Midbrain (tissue), 1 donor: ENCODE results near the gene PSME2.

Experiments
- DNase-seq: peaks from one replicate; lab custom pipeline; 2025; lab: John Stamatoyannopoulos, UW

PSME2 gene

GRCh38 chr14:24179294-24179960, 33.0 kb upstream of the PSME2 start:
- DNase-seq, result no peak

DNA sequence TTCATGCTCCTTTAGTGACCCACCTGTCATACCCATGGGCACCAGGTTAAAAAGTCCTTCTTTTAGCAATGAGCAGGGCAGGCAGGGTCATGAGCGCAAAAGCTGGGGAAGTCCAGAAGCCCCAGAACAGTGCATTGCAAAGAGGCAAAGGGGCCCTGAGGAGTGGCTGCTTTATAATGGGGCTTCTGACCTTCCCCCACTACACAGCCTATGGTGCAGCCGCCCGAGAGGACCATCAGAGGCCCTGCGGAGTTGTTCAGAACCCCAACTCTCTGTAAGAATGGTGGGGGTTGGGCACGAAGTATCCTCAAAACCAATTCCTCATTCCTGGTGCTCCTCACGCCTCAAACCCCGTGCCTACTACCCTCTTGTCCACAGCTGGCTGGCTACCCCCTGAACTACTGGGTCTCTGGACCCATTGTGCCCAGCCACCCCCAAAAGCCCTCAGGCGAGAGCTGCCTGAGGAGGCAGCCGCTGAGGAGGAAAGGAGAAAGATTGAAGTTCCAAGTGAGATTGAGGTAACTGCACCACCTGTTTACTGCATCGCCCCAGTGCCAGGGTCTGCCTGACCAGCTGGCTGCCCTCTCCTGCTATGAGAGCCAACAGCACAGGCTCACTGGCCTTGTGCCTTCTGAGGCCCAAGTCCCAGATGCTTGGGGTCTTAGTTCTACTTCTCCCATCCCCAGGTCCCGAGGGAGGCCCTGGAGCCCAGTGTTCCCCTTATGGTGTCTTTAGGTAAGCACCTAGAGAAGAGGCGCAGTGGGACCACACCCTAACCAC, 32.2 kb upstream of the PSME2 start:
- no peak for DNase-seq

DNA sequence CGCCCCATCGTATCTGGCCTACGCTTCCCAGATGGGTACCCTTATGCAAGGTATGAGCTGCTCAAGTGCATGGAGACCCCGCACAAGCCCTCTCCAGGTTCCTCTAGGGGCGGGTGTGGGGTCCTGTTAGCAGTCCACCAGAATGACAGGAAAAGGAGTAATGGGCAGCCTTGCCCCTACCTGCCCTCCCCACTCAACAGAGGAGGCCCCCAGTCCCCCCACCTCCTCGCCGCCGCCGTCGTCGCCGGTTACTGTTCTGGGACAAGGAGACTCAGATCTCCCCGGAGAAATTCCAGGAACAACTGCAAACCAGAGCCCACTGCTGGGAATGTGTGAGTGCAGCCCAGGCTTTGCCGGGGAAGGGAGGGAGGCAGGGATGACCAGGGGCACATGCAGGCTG, 31.5 kb upstream of the PSME2 start:
- DNase-seq, result no peak

DNA sequence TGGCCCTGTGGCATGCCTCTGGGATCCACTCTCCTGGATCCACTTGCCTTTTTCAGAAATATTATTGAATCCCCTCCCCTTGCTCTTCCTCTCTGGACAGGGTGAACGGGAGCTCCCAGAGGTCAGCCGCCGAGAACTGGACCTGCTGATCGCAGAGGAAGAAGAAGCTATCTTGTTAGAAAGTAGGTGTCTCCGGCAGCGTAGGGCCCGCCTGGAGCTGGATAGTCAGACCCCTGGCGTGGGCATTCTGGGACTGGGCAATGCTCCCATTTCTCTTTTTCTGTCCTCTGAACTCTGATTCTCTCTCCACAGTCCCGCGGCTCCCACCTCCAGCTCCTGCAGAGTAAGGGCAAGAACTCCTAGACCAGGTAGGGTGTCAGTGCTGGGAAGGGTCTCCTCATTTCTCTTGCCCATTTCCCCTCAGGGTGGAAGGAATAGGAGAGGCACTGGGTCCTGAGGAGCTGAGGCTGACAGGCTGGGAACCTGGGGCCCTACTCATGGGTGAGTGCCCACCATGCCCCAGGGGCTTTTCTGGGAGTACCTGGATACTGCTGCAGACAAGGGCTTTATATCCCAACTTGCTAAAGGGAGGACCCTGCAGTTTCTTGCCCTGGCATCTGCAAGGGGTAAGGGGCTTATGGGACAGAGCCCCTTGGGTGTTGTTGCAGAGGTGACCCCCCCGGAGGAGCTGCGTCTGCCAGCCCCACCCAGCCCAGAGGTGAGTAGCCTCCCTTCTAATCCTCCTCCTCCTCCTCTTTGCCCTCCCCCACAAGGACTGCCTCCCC, 30.8 kb upstream of the PSME2 start:
- DNase-seq, result no peak

DNA sequence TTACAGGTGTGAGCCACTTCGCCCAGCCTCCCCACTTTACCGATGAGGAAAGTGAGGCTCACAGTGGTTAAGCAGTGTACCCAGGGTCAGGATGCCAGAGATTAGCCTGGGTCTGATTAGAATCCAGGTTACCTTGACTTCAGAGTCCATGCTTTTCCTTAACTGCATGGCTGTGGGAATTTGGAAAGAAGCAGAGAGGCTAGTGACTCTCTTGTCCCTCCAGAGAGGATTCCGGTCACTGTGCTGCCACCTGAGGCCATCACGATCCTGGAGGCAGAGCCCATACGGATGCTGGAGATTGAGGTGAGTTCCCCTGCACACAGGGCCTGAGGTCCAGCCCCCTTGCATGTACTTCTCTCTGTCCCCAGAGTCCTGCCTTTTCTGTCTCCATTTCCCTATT, 30.2 kb upstream of the PSME2 start:
- no peak for DNase-seq

- DNase-seq, result no peak
Measured at GRCh38 chr14:24172871-24173281, 26.5 kb upstream of the PSME2 start.

DNA sequence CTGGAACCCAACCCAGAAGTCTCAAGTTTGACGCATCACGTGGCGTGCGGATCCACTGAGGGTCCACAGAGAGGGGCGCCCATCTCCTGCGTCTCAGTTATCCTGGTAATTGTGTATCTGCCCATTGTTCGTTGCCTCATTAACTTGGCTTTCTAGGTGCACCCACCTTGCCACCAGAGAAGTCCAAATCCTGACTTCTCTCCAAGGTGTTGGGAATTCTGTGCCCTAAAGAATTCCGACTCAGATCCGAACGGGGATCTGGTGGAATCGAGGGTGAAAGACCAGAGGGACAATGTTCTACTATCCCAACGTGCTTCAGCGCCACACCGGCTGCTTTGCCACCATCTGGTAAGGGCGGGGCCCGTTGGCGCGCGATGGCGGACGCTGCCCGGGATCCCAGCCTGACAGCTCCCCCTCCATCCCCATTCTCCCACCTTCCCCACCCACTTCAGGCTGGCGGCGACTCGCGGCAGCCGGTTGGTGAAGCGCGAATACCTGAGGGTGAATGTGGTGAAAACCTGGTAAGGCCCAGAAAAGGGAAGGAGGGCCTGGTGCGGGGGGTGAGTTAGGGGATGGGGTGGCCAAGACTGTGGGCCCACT, 26.0 kb upstream of the PSME2 start:
- no peak for DNase-seq

DNA sequence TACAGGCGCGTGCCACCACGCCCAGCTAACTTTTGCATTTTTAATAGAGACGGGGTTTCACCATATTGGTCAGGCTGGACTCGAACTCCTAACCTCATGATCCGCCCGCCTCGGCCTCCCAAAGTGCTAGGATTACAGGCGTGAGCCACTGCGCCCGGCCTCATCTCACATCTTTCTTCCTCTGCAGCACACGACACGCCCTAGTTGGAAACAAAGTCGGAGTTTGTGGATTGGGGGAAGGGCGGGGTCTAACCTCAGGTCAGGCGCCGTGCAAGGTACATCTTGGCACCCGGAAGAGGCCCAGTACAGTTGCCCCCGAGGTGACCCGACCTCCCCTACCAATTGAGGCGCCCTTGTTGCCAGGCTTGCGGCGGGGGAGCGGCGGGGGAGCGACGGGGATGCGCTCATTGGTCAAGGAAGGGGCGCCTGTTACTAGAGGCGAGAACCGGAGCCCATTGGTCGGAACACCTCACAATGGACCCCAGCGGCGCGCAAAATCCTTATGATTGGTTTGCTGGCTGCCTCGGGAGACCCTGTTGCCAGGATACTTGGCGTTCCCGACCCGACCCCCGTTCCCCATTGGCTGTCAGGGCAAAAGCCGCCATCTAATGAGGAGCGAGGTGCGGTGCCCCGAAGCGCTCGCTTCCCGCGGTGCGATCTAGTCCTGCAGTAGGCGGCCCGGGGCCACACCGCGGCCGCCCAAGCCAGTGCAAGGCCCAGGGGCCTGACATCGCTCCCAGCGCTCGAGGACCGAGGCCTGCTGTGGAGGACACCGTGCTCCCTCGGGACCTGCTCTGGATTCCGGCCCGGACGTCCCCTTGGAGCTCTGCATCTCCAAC, 25.2 kb upstream of the PSME2 start, which contains the start of gene REC8:
TSS of gene REC8 (plus strand) at position 659 of the 839 bp plus-strand sequence. CDS start 473 bp downstream, outside the sequence.
- DNase-seq, result peak; percentile 92

DNA sequence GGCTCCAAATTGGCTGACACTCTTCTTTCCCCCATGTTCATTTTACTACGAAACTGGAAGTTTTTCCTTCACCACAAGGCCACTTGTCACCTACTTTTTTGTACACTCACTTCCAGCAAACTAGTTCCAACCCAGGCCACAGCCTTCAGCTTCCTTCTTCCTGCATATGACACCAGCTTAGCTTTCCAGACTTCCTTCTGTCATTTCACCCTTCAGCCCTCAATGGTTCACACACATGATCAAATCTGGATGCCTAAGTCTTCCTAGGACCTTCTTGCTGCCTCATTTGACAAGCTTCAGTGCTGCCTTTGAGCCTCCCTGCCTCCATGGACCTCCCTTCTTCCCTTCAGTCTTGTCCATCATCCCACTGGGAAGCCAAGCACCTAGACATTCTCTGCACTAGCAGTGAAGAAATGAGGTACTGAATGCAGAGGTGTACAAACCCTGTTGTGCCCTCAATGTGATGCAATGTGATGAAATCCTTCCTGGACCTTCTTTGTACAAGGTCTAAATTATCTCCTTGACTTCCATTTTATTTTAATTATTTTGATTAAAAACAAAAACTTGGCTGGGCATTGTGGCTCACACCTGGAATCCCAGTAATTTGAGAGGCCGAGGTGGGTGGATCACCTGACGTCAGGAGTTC, 21.2 kb upstream of the PSME2 start:
- DNase-seq, result no peak

GRCh38 chr14:24165785-24166184, 19.4 kb upstream of the PSME2 start:
- no peak for DNase-seq

GRCh38 chr14:24164518-24164991, 18.1 kb upstream of the PSME2 start:
- no peak for DNase-seq

DNA sequence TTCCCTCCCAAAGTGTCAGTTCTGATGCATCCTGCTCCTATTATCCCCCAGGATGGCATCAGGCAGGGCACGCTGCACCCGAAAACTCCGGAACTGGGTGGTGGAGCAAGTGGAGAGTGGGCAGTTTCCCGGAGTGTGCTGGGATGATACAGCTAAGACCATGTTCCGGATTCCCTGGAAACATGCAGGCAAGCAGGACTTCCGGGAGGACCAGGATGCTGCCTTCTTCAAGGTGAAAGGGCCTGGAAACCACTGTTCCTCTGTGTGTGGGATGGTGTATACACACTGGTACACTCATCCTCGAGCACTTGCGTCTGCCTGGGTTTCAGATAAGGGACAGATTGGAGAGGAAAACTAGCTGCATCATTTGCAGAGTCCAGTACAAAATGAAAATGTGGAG, 15.7 kb upstream of the PSME2 start:
- peak; percentile 37 for DNase-seq

DNA sequence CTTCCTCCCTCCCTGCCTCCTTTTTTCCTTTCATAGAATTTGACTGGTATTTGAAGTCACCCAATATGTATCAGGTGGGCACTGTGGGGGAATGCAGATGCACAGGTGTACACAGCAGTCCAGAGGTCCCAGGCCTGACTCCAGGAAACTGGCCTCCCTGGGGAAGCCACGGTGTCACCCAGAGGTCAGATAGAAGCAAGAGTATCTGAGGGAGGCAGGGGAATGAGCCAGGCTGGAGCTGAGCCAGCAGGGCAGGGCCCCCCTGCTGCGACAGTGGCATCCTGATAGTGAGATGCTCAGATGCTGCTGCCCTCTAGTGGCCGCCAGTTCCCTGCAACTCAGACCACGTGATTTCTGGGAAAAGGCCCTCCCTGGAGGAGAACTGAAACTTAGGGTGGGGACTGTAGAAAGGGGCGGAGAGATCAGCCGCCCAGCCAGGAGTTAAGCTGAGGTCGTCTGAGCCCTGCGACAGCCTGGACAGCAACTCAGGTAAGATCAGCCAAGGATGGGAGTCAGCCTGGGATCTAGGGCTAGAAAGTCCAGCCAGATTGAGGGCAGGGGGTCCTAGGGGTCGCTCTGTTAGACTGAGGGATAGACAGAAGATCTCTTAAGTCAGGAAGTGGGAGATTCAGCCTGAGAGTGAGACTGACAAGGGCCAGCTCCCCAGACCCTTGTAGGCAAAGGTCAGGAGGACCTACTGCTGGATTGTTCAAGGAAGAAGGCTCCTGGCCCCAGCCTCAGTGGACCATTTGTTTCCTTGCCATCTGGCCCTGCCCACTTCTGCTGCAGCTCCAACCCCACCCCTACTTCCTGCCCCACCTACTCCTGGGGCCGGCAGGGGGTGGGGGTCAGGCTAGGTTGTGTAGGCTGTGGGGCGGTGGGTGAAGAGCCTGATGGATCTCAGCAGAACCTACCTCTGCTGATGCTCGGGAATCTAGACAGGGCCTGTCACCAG, 14.7 kb upstream of the PSME2 start, which contains the start of gene IRF9:
TSS of gene IRF9 (plus strand) at position 416 of the 955 bp plus-strand sequence. CDS start 880 bp downstream, outside the sequence.
- DNase-seq, result peak; percentile 95

DNA sequence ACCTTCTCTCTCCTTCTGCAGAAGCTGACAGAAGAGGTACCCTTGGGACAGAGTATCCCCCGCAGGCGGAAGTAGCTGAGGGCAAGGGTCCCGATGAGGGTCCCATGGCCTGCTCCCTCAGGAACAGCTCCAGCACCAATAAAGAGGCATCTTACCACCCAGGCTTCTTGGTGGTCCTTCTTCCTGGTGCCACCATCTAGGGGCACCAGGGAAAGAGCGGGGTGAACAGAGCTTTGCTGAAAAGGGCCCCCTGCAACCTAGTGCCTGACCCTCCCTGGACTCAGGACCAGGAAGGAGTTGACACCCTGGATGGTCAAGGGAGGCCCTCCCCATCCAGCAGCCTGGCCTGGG, 14.1 kb upstream of the PSME2 start:
- no peak for DNase-seq

- no peak for DNase-seq
Measured at GRCh38 chr14:24159777-24160498, 13.5 kb upstream of the PSME2 start.

DNA sequence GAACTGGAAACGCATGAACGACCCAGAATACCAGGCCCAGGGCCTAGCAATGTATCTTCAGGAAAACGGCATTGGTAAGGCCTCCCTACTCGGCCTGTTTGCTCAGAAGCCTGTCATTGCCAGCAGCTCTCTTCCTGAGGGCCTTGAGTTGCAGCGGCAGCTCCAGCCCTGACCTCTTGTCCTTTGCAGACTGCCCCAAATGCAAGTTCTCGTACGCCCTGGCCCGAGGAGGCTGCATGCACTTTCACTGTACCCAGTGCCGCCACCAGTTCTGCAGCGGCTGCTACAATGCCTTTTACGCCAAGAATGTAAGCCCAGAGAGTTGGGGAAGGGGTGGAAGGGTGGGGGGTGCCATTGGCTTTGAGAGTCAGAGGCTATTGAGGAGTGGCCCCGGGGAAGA, 10.9 kb upstream of the PSME2 start:
- DNase-seq, result no peak

DNA sequence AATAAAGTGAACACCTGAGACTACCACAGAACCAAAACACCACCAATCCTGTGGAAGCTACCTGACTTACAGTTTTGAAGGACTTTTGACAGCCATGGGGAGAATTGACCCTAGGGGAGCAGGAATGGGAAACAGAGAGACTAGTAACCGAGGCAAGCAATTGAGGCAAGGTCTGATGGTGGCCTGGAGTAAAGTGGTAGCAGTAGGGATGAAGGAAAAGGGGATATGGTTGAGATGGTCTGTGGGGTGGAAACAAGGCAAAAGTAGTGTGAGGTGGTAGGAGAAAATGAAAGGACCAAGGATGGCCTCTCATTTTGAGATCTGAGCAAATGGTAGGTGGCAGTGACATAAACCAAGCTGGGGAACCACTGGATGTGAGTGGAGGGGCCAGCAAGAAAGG, 10.4 kb upstream of the PSME2 start:
- no peak for DNase-seq

DNA sequence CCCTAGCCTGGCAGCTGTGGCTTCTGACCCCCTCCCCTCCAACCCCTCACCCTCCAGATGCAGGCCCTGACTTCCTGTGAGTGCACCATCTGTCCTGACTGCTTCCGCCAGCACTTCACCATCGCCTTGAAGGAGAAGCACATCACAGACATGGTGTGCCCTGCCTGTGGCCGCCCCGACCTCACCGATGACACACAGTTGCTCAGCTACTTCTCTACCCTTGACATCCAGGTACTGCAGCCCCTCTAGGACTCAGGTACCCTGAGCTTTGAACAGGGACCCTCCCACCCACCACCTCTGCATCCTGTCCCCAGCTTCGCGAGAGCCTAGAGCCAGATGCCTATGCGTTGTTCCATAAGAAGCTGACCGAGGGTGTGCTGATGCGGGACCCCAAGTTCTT, 8.7 kb upstream of the PSME2 start:
- no peak for DNase-seq
